GM12801 (cell line): Measurements from ENCODE around the gene SAMD13.

ENCODE experiments used
- CTCF ChIP-seq: IDR thresholded peaks from one replicate; pipeline ENCODE4 v1.5.1; 2011; ENCODE audit warnings: control low read depth; ENCODE audit not compliant: insufficient read length; ENCODE audit errors: extremely low read depth

SAMD13 gene

DNA sequence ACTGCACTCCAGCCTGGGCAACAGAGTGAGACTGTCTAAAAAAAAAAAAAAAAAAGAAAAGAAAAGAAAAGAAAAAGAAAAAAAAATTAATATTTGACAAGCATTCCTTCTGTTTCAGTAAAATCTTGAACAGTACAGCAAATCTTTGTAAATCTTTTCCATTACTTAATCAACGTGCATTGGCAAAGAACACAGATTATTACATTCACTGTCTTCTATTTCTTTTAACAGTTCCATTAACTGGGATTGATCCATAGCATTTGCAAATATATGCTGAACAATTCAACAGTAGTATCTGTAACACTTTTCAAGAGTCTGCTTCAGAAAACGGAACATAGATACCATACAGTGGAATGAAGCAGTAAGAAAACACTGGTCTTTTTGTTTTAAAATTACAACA, 9.8 kb downstream of the SAMD13 start:
- no peak for TF ChIP-seq CTCF

DNA sequence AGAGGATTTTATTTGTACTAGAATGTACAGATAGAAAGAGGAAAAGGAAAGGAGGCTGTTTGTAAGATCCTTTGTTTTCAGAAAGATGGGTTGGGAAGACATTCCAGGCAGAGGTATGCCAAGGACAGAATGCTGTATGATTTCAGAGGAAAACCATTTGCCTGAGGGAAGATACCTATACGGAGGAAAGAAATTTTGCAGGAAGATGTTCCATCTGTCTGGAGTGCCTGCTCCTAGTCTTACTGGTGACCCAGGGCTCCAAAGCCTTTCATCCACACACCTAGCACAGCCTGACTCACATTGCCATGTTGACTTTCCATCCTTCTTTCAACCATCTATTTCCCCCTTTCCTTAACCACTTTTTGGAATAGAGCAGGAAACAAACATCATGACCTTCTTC, 18.2 kb downstream of the SAMD13 start:
- TF ChIP-seq CTCF: no peak

DNA sequence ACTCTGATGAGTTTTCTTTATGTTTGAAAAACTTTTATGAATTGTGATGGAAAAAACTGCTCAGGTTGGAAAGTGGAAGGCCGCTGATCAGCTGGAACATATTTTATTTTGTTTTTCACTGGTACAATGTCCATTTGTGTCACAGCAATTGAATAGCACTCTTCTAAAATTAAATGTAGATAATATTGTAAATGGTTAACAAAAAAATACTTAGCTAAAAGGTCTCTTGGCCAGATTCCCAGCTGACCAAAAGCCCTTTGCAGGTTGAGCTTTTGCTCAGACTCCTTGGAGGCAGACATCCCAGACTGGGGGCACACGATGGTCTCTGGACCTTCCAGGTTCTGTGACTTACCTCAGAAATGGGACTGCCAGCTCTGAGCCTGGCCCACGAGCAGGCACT, 26.3 kb downstream of the SAMD13 start:
- no peak for TF ChIP-seq CTCF

- no peak for TF ChIP-seq CTCF
Observed at GRCh38 chr1:84330125-84330984, 28.8 kb downstream of the SAMD13 start.

DNA sequence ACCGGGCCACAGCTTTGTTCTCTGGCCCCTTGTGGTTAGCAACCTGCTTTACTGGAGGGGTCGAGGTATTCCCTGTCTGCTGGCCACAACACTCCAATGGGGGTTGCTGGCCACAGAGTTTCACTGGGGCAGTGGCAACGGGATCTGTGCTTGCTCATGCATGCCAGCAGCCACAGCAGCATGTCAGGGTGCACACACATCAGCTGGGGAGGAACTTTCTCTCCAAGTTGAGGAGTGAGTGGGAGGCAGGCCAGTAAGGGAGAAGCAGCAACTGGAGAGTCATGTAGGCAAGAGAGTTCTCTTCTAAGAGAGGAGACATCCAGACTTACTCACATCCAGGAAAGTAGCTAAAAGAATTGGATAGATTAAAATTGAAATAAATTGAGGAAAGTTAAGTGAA, 38.0 kb downstream of the SAMD13 start:
- TF ChIP-seq CTCF: no peak

DNA sequence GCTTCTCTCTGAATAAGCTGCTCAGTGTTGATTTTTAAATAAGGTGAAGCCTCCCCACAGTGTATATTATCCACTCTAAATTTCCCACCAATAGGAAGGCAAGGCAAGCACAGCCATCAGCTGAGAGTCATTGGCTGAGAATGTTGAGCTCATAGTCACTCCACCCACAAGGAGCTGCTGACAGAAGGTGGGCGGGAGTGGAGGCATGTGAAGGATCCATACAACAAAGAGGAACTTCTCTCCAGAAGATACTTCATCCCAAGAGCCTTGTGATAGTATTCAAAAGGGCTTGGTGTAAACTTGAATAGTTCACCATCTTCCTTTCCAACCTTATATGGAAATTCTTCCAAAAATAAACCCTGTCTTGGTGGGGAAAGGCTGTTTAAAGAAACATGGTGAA, 42.8 kb downstream of the SAMD13 start:
- no peak for TF ChIP-seq CTCF

GRCh38 chr1:84345220-84345619, 43.7 kb downstream of the SAMD13 start:
- no peak for TF ChIP-seq CTCF
